IPS-18c (cell line): ENCODE measurements around the gene KCNT1.

Experiments used
- H3K4me3 ChIP-seq: 2 replicates; pipeline ENCODE4 v1.7.0; 2013; ENCODE audit warnings: low read depth, mild to moderate bottlenecking, low read length, moderate library complexity; ENCODE audit not compliant: insufficient read depth
- H3K9me3 ChIP-seq: one replicate; pipeline ENCODE4 v1.6.1; 2013; ENCODE audit warnings: mild to moderate bottlenecking, low read length, moderate library complexity; ENCODE audit not compliant: control insufficient read depth, insufficient read depth

Gene KCNT1

GRCh38 chr9:135809166-135809565 is 107.2 kb downstream of the KCNT1 start:
- no peak overlapping the region for H3K4me3 ChIP-seq
- H3K9me3 ChIP-seq, result no peaks in the 10 kb centered on the region

- H3K4me3 ChIP-seq, result no peak overlapping the region
These were observed 109.0 kb downstream of the KCNT1 start for GRCh38 chr9:135810806-135811575.

GRCh38 chr9:135811801-135812200 is 109.8 kb downstream of the KCNT1 start:
- Histone ChIP-seq H3K4me3 (no peak overlapping the region), H3K9me3 (no peaks in the 10 kb centered on the region)

More at GRCh38 chr9:135810806-135811575, 109.0 kb downstream of the KCNT1 start:
- no peaks in the 10 kb centered on the region for H3K9me3 ChIP-seq

GRCh38 chr9:135812961-135813360 is 111.0 kb downstream of the KCNT1 start:
- Histone ChIP-seq H3K4me3 (no peak overlapping the region), H3K9me3 (no peaks in the 10 kb centered on the region)

GRCh38 chr9:135813671-135814290 is 111.8 kb downstream of the KCNT1 start:
- no peak overlapping the region for H3K4me3 ChIP-seq

GRCh38 chr9:135814421-135815095 is 112.6 kb downstream of the KCNT1 start:
- Histone ChIP-seq H3K4me3 (no peak overlapping the region), H3K9me3 (no peaks in the 10 kb centered on the region)

More at GRCh38 chr9:135813671-135814290, 111.8 kb downstream of the KCNT1 start:
- no peaks in the 10 kb centered on the region for H3K9me3 ChIP-seq

- peaks cover 2% of the 10 kb centered on the region for H3K9me3 ChIP-seq
- no peak overlapping the region for H3K4me3 ChIP-seq
These were observed 113.4 kb downstream of the KCNT1 start for GRCh38 chr9:135815413-135815812.

GRCh38 chr9:135815830-135816650 is 114.1 kb downstream of the KCNT1 start:
- Histone ChIP-seq H3K9me3 (peaks cover 2% of the 10 kb centered on the region), H3K4me3 (no peak overlapping the region)

GRCh38 chr9:135816651-135816970 is 114.6 kb downstream of the KCNT1 start:
- H3K9me3 ChIP-seq, result peaks cover 2% of the 10 kb centered on the region
- no peak overlapping the region for H3K4me3 ChIP-seq

- H3K4me3 ChIP-seq, result no peak overlapping the region
- peaks cover 2% of the 10 kb centered on the region for H3K9me3 ChIP-seq
These were observed 116.1 kb downstream of the KCNT1 start for GRCh38 chr9:135817951-135818717.

GRCh38 chr9:135818718-135819475 is 116.9 kb downstream of the KCNT1 start:
- peaks cover 2% of the 10 kb centered on the region for H3K9me3 ChIP-seq

GRCh38 chr9:135819905-135820304 is 117.9 kb downstream of the KCNT1 start:
- H3K9me3 ChIP-seq, result peaks cover 2% of the 10 kb centered on the region
- no peak overlapping the region for H3K4me3 ChIP-seq

More at GRCh38 chr9:135818718-135819475, 116.9 kb downstream of the KCNT1 start:
- H3K4me3 ChIP-seq, result no peak overlapping the region

GRCh38 chr9:135820661-135821060 is 118.7 kb downstream of the KCNT1 start:
- H3K4me3 ChIP-seq, result no peak overlapping the region

GRCh38 chr9:135821116-135821515 is 119.1 kb downstream of the KCNT1 start:
- peaks cover 2% of the 10 kb centered on the region for H3K9me3 ChIP-seq

More at GRCh38 chr9:135820661-135821060, 118.7 kb downstream of the KCNT1 start:
- H3K9me3 ChIP-seq, result peaks cover 2% of the 10 kb centered on the region

GRCh38 chr9:135821733-135822373 is 119.9 kb downstream of the KCNT1 start:
- Histone ChIP-seq H3K4me3 (no peak overlapping the region), H3K9me3 (peaks cover 2% of the 10 kb centered on the region)

More at GRCh38 chr9:135821116-135821515, 119.1 kb downstream of the KCNT1 start:
- H3K4me3 ChIP-seq, result no peak overlapping the region
